GM23338 (cell line): ENCODE data around the gene KCNT1. TPM values are rescaled to one million over a fixed set of nuclear protein-coding genes. Genes with fewer than 3 reads are reported as not detected.

Source experiments
- ATAC-seq: fragments of 200-7000 bp; cut with Tn5 transposase; 3 replicates; pipeline ENCODE4 v1.9.1; 2020
- DNase-seq: peaks from one replicate; pipeline ENCODE4 v3.0.0-alpha.2; 2015; ENCODE audit warnings: low spot score
- H2AFZ ChIP-seq: fragments of 200-600 bp; sonication (generic); 2 replicates; pipeline ENCODE4 v1.8.0; 2016; ENCODE audit warnings: antibody characterized with exemption, mild to moderate bottlenecking, moderate library complexity
- H3F3A ChIP-seq: fragments of 200-600 bp; sonication (generic); replicated peaks from 2 replicates; pipeline ENCODE4 v1.8.0; 2017; ENCODE audit warnings: antibody characterized with exemption, mixed run types, low read depth
- H3K27ac ChIP-seq: fragments of 200-600 bp; sonication (generic); 2 replicates; pipeline ENCODE4 v1.6.1; 2016; ENCODE audit warnings: low read depth
- H3K27me3 ChIP-seq: fragments of 200-600 bp; sonication (generic); 2 replicates; pipeline ENCODE4 v1.8.0; 2016; ENCODE audit warnings: mild to moderate bottlenecking, mixed run types, moderate library complexity; ENCODE audit not compliant: insufficient read depth
- H3K36me3 ChIP-seq: fragments of 200-600 bp; sonication (generic); 2 replicates; pipeline ENCODE4 v1.8.0; 2016; ENCODE audit warnings: mild to moderate bottlenecking; ENCODE audit not compliant: insufficient read depth
- H3K4me1 ChIP-seq: fragments of 200-600 bp; sonication (generic); 2 replicates; pipeline ENCODE4 v1.8.0; 2016; ENCODE audit warnings: mild to moderate bottlenecking, moderate library complexity; ENCODE audit not compliant: insufficient read depth
- H3K4me2 ChIP-seq: fragments of 200-600 bp; sonication (generic); 2 replicates; pipeline ENCODE4 v1.7.1; 2017; ENCODE audit warnings: mixed run types
- H3K4me3 ChIP-seq: fragments of 200-600 bp; sonication (generic); 2 replicates; pipeline ENCODE4 v1.6.1; 2016; ENCODE audit warnings: mixed run types
- H3K79me2 ChIP-seq: fragments of 200-600 bp; sonication (generic); replicated peaks from 2 replicates; pipeline ENCODE4 v1.8.0; 2017; ENCODE audit warnings: mild to moderate bottlenecking; ENCODE audit not compliant: insufficient read depth
- H3K9me2 ChIP-seq: fragments of 200-600 bp; sonication (generic); 2 replicates; pipeline ENCODE4 v1.8.0; 2017; ENCODE audit not compliant: insufficient read depth
- H4K20me1 ChIP-seq: fragments of 200-600 bp; sonication (generic); replicated peaks from 2 replicates; pipeline ENCODE4 v1.8.0; 2017; ENCODE audit warnings: mild to moderate bottlenecking; ENCODE audit not compliant: insufficient read depth
- H3K27ac Mint-ChIP-seq: 2 replicates; pipeline ENCODE4 v1.8.0; 2020; ENCODE audit warnings: inconsistent platforms, mild to moderate bottlenecking, moderate library complexity, mixed read lengths
- H3K27me3 Mint-ChIP-seq: 3 replicates; pipeline ENCODE4 v1.8.0; 2022; ENCODE audit warnings: low read depth, mild to moderate bottlenecking, moderate library complexity, mixed read lengths, inconsistent platforms; ENCODE audit not compliant: insufficient read depth, poor library complexity
- H3K36me3 Mint-ChIP-seq: 3 replicates; pipeline ENCODE4 v1.8.0; 2021; ENCODE audit warnings: low read depth, mild to moderate bottlenecking, inconsistent platforms, moderate library complexity, mixed read lengths
- H3K4me1 Mint-ChIP-seq: 3 replicates; pipeline ENCODE4 v1.8.0; 2020; ENCODE audit warnings: mild to moderate bottlenecking, inconsistent platforms, mixed read lengths
- H3K4me3 Mint-ChIP-seq: 3 replicates; pipeline ENCODE4 v1.8.0; 2021; ENCODE audit warnings: moderate library complexity, mild to moderate bottlenecking, inconsistent platforms, mixed read lengths
- H3K9me3 Mint-ChIP-seq: 3 replicates; pipeline ENCODE4 v1.8.0; 2020; ENCODE audit warnings: moderate library complexity, mild to moderate bottlenecking, inconsistent platforms, mixed read lengths
- CREB1 ChIP-seq: fragments of 250-450 bp; sonication (Bioruptor Pico); IDR thresholded peaks from 2 replicates; pipeline ENCODE4 v1.5.0; 2020; ENCODE audit warnings: low read depth, mild to moderate bottlenecking, moderate library complexity
- EZH2 ChIP-seq: fragments of 200-600 bp; sonication (generic); IDR thresholded peaks from one replicate; pipeline ENCODE4 v1.8.0; 2017; ENCODE audit warnings: antibody characterized with exemption, mild to moderate bottlenecking, low read depth; ENCODE audit not compliant: unreplicated experiment
- EZH2phosphoT487 ChIP-seq: fragments of 200-600 bp; sonication (generic); IDR thresholded peaks from one replicate; pipeline ENCODE4 v1.8.1; 2018; ENCODE audit warnings: antibody characterized with exemption; ENCODE audit not compliant: unreplicated experiment
- JUNB ChIP-seq: IDR thresholded peaks from one replicate; pipeline ENCODE4 v1.6.1; 2016; ENCODE audit warnings: antibody characterized with exemption; ENCODE audit not compliant: unreplicated experiment
- NANOG ChIP-seq: IDR thresholded peaks from 2 replicates; pipeline ENCODE4 v1.6.1; 2016; ENCODE audit warnings: antibody characterized with exemption, borderline replicate concordance
- POLR2AphosphoS5 ChIP-seq: IDR thresholded peaks from 2 replicates; pipeline ENCODE4 v1.6.1; 2016; ENCODE audit warnings: antibody characterized with exemption, low read depth
- ZNF114 ChIP-seq: fragments of 250-450 bp; sonication (Bioruptor Pico); IDR thresholded peaks from 2 replicates; pipeline ENCODE4 v1.5.0; 2020; ENCODE audit warnings: mild to moderate bottlenecking, moderate library complexity
- polyA plus RNA-seq: library from polyadenylated mRNA; unstranded; fragments of >200 nt; fragmentation: Nextera tagmentation; extraction: Ambion mirVana; gene quantifications from 2 replicates; pipeline ENCODE4 v1.2.1, GENCODE V29; 2016
- total RNA-seq: library from RNA; depleted of rRNA; stranded (reverse); fragments of >200 nt; shearing (Covaris generic); gene quantifications from 2 replicates; pipeline ENCODE4 v1.2.3, GENCODE V29; 2014
- TF ChIP-seq, protein P1 (sequence below): IDR thresholded peaks from 2 replicates; pipeline ENCODE4 v1.6.1; 2016; ENCODE audit warnings: antibody characterized with exemption
- TF ChIP-seq, protein P2 (sequence below): fragments of 250-450 bp; sonication (Bioruptor Pico); IDR thresholded peaks from 2 replicates; pipeline ENCODE4 v1.5.0; 2020; ENCODE audit warnings: mild to moderate bottlenecking, moderate library complexity

The KCNT1 gene
- total and polyA plus RNA-seq, 2 experiments from 2014 or later = 0.05 to 0.28 TPM

DNA sequence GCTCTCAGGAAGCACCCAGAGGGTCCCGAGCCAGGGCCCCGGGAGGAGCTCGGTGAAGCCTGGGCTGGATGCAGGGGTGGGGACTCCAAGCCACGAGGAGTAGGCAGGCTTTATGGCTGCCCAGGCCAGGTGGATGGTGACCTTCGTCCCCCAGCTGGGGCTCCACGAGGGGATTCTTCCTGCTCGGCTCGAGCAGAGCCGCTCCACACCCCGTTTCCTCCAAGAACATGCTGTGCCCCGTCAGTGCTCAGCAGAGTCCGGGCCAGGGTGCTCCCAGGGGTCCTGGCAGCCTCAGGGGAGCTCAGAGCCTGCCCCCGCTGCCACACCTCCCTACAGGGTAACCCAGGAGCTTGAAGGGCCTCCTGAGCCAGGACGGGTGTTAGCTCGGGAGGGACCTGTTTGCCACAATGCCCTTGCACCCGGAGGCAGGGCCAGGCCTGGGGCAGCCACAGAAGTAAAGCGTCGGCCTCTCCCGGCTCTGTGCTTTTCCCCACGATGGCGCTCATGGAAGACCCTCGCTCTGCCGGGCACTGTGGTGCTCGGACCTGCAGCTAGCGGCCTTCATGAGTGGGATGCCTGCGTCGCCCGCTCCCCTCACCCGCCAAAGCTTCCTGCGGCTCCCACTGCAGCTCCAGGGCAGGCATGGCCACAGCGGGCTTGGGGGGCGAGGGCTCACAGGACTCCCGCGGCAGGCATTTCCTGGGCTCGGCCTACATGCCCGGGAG is 86.8 kb downstream of the KCNT1 start:
- H3K4me1 ChIP-seq = no peaks in the 10 kb centered on the region
- no peak overlapping the region for H3K4me3 ChIP-seq
- no peak overlapping the region for H3K4me2 ChIP-seq
- peaks cover 3% of the 10 kb centered on the region for H3K27me3 Mint-ChIP-seq
- no peak overlapping the region for H3K27ac Mint-ChIP-seq
- H3K4me1 Mint-ChIP-seq = no peaks in the 10 kb centered on the region
- H4K20me1 ChIP-seq = no peaks in the 10 kb centered on the region
- H3K79me2 ChIP-seq = no peaks in the 10 kb centered on the region
- no peak overlapping the region for H2AFZ ChIP-seq
- no peak overlapping the region for H3K27ac ChIP-seq
- H3F3A ChIP-seq = no peaks in the 10 kb centered on the region
- no peaks in the 10 kb centered on the region for H3K9me2 ChIP-seq
- no peaks in the 10 kb centered on the region for H3K27me3 ChIP-seq
- no peaks in the 10 kb centered on the region for H3K9me3 Mint-ChIP-seq
- DNase-seq (no peak), ATAC-seq (no peak)
- TF ChIP-seq, protein P1, sequence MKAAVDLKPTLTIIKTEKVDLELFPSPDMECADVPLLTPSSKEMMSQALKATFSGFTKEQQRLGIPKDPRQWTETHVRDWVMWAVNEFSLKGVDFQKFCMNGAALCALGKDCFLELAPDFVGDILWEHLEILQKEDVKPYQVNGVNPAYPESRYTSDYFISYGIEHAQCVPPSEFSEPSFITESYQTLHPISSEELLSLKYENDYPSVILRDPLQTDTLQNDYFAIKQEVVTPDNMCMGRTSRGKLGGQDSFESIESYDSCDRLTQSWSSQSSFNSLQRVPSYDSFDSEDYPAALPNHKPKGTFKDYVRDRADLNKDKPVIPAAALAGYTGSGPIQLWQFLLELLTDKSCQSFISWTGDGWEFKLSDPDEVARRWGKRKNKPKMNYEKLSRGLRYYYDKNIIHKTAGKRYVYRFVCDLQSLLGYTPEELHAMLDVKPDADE = no peak
- TF ChIP-seq POLR2AphosphoS5 (no peak), CREB1 (CRISPR knock-in tag) (no peak), JUNB (no peak), NANOG (no peak), EZH2phosphoT487 (no peak), ZNF114 (CRISPR knock-in tag) (no peak), EZH2 (no peak)
- TF ChIP-seq, protein P2, sequence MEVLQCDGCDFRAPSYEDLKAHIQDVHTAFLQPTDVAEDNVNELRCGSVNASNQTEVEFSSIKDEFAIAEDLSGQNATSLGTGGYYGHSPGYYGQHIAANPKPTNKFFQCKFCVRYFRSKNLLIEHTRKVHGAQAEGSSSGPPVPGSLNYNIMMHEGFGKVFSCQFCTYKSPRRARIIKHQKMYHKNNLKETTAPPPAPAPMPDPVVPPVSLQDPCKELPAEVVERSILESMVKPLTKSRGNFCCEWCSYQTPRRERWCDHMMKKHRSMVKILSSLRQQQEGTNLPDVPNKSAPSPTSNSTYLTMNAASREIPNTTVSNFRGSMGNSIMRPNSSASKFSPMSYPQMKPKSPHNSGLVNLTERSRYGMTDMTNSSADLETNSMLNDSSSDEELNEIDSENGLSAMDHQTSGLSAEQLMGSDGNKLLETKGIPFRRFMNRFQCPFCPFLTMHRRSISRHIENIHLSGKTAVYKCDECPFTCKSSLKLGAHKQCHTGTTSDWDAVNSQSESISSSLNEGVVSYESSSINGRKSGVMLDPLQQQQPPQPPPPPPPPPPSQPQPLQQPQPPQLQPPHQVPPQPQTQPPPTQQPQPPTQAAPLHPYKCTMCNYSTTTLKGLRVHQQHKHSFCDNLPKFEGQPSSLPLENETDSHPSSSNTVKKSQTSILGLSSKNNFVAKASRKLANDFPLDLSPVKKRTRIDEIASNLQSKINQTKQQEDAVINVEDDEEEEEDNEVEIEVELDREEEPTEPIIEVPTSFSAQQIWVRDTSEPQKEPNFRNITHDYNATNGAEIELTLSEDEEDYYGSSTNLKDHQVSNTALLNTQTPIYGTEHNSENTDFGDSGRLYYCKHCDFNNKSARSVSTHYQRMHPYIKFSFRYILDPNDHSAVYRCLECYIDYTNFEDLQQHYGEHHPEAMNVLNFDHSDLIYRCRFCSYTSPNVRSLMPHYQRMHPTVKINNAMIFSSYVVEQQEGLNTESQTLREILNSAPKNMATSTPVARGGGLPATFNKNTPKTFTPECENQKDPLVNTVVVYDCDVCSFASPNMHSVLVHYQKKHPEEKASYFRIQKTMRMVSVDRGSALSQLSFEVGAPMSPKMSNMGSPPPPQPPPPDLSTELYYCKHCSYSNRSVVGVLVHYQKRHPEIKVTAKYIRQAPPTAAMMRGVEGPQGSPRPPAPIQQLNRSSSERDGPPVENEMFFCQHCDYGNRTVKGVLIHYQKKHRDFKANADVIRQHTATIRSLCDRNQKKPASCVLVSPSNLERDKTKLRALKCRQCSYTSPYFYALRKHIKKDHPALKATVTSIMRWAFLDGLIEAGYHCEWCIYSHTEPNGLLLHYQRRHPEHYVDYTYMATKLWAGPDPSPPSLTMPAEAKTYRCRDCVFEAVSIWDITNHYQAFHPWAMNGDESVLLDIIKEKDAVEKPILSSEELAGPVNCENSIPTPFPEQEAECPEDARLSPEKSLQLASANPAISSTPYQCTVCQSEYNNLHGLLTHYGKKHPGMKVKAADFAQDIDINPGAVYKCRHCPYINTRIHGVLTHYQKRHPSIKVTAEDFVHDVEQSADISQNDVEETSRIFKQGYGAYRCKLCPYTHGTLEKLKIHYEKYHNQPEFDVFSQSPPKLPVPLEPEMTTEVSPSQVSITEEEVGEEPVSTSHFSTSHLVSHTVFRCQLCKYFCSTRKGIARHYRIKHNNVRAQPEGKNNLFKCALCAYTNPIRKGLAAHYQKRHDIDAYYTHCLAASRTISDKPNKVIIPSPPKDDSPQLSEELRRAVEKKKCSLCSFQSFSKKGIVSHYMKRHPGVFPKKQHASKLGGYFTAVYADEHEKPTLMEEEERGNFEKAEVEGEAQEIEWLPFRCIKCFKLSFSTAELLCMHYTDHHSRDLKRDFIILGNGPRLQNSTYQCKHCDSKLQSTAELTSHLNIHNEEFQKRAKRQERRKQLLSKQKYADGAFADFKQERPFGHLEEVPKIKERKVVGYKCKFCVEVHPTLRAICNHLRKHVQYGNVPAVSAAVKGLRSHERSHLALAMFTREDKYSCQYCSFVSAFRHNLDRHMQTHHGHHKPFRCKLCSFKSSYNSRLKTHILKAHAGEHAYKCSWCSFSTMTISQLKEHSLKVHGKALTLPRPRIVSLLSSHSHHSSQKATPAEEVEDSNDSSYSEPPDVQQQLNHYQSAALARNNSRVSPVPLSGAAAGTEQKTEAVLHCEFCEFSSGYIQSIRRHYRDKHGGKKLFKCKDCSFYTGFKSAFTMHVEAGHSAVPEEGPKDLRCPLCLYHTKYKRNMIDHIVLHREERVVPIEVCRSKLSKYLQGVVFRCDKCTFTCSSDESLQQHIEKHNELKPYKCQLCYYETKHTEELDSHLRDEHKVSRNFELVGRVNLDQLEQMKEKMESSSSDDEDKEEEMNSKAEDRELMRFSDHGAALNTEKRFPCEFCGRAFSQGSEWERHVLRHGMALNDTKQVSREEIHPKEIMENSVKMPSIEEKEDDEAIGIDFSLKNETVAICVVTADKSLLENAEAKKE (CRISPR knock-in tag) = no peak
- no peaks in the 10 kb centered on the region for H3K36me3 ChIP-seq
- H3K36me3 Mint-ChIP-seq = no peaks in the 10 kb centered on the region
- H3K4me3 Mint-ChIP-seq = no peak overlapping the region
